ENCODE measurements around the gene SORBS1.

- TF ChIP-seq, protein P1, sequence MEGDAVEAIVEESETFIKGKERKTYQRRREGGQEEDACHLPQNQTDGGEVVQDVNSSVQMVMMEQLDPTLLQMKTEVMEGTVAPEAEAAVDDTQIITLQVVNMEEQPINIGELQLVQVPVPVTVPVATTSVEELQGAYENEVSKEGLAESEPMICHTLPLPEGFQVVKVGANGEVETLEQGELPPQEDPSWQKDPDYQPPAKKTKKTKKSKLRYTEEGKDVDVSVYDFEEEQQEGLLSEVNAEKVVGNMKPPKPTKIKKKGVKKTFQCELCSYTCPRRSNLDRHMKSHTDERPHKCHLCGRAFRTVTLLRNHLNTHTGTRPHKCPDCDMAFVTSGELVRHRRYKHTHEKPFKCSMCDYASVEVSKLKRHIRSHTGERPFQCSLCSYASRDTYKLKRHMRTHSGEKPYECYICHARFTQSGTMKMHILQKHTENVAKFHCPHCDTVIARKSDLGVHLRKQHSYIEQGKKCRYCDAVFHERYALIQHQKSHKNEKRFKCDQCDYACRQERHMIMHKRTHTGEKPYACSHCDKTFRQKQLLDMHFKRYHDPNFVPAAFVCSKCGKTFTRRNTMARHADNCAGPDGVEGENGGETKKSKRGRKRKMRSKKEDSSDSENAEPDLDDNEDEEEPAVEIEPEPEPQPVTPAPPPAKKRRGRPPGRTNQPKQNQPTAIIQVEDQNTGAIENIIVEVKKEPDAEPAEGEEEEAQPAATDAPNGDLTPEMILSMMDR (IDR thresholded peaks at IDR 0.05; ENCODE audit: insufficient read depth, low read length, poor library complexity, severe bottlenecking), result no peak
- TF ChIP-seq EZH2phosphoT487 (conservative IDR thresholded peaks at IDR 0.05; ENCODE audit: low read length), result no peak
Measured at GRCh38 chr10:95496246-95496911, 64.8 kb downstream of the SORBS1 start.

Measured in SU-DHL-6 (cell line).